C4-2B (cell line): Measurements from ENCODE around the gene BARHL1.
A peak's percentile ranks its signal among the peaks of the same experiment; 100 is the strongest.

ENCODE experiments used
- ZFX ChIP-seq: fragments of 450-650 bp; IDR thresholded peaks from 2 replicates; pipeline ENCODE4 v1.6.1; 2017
- TF ChIP-seq, protein P1 (sequence below): fragments of 450-650 bp; conservative IDR thresholded peaks from 2 replicates; pipeline ENCODE4 v1.5.1; 2017; ENCODE audit warnings: mild to moderate bottlenecking

DNA sequence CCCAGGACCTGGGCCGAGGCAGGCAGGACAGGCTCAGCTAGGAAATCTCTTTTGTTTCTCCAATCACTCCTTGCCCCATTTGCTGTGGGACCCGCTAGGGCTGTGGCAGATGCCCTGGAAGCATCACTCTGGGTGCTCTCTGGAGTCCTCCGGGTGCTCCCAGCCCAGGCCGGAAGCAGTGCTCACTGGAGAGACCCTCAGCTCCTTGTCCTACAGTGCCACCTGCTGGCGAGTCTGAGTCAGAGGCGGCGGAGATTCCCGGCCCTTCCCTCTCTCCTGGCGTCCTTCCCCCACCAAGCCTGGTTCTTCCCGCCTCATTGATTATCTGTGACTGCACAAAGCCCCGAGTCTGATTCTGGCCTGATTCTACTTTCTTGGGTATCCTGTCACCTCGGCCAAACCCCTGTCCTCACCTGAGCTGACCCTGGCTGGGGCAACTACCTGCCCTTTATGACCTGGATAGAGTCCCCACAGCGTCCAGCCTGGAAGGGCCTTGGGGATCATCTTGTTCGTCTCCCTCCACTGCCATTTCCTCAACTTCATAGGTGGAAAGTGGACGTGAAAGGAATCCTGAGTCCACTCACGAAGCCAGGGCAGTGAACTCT, 7.3 kb upstream of the BARHL1 start:
- TF ChIP-seq, protein P1, sequence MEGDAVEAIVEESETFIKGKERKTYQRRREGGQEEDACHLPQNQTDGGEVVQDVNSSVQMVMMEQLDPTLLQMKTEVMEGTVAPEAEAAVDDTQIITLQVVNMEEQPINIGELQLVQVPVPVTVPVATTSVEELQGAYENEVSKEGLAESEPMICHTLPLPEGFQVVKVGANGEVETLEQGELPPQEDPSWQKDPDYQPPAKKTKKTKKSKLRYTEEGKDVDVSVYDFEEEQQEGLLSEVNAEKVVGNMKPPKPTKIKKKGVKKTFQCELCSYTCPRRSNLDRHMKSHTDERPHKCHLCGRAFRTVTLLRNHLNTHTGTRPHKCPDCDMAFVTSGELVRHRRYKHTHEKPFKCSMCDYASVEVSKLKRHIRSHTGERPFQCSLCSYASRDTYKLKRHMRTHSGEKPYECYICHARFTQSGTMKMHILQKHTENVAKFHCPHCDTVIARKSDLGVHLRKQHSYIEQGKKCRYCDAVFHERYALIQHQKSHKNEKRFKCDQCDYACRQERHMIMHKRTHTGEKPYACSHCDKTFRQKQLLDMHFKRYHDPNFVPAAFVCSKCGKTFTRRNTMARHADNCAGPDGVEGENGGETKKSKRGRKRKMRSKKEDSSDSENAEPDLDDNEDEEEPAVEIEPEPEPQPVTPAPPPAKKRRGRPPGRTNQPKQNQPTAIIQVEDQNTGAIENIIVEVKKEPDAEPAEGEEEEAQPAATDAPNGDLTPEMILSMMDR, result peak; percentile 92
- no peak for TF ChIP-seq ZFX
